Measurements from ENCODE around the gene PGGHG. TPM values are rescaled to one million over a fixed set of nuclear protein-coding genes. Genes with fewer than 3 reads are reported as not detected.
A peak's percentile ranks its signal among the peaks of the same experiment; 100 is the strongest.
"Not testable (repeated sequence)": the region's sequence is repeated elsewhere in the genome, so short reads cannot be mapped to it uniquely, and the experiment has no call there.

The PGGHG gene
- total and polyA plus RNA-seq, 7 donors, result 2.7 to 8.6 (median 4.0) TPM

DNA sequence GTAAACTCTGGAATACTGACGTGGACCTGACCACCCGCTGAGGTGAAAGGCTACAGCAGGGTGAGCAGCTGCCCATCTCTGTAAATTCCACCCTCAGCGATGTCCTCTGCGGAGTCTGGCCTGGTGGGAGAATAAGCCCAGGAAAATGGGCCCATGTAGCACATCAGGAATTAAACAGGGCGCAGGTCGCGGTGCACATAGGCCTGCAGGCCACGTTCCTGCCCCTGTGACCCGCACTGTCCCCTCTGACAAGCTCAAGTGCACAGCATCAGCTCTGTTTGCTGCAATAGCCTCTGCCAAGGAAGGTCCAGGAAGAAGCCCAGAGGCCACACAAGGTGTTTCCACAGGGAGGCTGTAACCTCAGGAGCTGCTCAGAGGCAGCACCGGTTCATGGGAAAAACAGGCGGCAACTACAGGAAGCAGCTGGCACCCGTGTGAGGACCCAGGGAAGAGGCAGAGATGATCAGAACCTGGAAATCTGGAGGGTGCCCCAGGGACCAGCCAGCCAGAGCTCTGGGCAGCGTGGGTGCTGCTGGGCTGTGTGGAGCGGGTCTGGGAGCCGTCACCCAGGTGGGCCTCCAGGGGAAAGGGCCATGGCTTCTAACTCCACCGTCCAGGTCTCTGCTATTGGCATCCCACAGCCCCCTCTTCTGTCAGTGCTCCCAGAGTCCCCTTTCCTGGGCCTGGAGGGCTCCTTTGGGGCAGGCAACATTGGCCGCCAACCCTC is 17.9 kb downstream of the PGGHG start:
- H3K27ac ChIP-seq, result peak overlapping the region; percentile 55
- TF ChIP-seq, protein P1, sequence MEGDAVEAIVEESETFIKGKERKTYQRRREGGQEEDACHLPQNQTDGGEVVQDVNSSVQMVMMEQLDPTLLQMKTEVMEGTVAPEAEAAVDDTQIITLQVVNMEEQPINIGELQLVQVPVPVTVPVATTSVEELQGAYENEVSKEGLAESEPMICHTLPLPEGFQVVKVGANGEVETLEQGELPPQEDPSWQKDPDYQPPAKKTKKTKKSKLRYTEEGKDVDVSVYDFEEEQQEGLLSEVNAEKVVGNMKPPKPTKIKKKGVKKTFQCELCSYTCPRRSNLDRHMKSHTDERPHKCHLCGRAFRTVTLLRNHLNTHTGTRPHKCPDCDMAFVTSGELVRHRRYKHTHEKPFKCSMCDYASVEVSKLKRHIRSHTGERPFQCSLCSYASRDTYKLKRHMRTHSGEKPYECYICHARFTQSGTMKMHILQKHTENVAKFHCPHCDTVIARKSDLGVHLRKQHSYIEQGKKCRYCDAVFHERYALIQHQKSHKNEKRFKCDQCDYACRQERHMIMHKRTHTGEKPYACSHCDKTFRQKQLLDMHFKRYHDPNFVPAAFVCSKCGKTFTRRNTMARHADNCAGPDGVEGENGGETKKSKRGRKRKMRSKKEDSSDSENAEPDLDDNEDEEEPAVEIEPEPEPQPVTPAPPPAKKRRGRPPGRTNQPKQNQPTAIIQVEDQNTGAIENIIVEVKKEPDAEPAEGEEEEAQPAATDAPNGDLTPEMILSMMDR (IDR thresholded peaks at IDR 0.05), result no peak
- intact Hi-C loops (cut with DNase I), result no loop called here
- DNase-seq (peak in 1 of 2 donors; percentile 44), ATAC-seq (no peak)
- no peaks in the 10 kb centered on the region for H3K36me3 ChIP-seq (ENCODE audit: insufficient read depth in 1 of 2, low read depth in 1 of 2)
- no peak overlapping the region for H3K4me3 ChIP-seq
- peaks cover 0 to 14% (median 0%) of the 10 kb centered on the region in 3 donors for H3K27me3 ChIP-seq (ENCODE audit: insufficient read depth in 3 of 3, low read length in 2 of 3)
- no peaks in the 10 kb centered on the region for H3K4me1 ChIP-seq
- WGBS, 3 donors, result 87 to 88% (median 88%) methylated on average over 16 to 17 of the region's 17 CpGs
- H3K9me3 ChIP-seq, result no peaks in the 10 kb centered on the region

DNA sequence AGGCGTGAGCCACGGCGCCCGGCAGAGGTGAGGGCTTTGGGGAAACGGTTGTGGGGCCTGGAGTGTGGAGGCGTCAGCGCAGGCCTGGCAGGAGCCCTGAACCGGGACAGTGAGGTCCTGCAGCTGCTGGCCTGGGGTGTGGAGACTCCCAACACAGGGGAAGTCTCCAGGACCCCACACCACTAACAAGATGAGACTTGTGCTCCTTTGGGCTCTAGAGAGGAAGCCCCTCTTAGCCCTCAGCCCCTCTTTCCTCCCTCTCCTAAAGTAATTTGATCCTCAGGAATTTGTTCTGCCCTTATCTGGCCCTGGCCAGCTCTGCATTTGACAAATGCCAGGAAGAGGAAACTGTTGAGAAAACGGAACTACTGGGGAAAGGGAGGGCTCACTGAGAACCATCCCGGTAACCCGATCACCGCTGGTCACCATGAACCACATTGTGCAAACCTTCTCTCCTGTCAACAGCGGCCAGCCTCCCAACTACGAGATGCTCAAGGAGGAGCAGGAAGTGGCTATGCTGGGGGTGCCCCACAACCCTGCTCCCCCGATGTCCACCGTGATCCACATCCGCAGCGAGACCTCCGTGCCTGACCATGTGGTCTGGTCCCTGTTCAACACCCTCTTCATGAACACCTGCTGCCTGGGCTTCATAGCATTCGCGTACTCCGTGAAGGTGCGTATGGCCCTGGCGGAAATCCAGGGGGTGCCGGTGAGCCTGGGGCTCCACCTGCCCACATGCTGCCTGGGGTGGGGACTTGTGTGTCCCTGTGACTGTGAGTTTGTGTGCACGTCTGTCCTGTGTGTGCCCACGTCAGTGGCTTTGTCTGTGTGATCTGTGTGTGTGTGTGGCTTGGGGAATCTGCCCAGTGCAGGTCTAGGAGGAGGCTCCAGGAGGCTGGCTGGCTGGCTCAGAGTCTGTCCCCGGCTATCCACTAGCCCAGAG is 19.1 kb downstream of the PGGHG start, which contains the start of gene IFITM2:
Gene IFITM2 (plus strand): TSS at position 51 of the 943 bp plus-strand sequence. CDS start 377 bp downstream, at position 428.
- Histone ChIP-seq H3K27ac (peak within 1 kb of the TSS; percentile 55), H3K27me3 (ENCODE audit: insufficient read depth in 3 of 3, low read length in 2 of 3) (peaks cover 0 to 14% (median 0%) of the 10 kb centered on the region in 3 donors), H3K4me3 (peak within 1 kb of the TSS; percentile 67)
- H3K4me1 ChIP-seq; H3K9me3 ChIP-seq; H3K36me3 ChIP-seq (ENCODE audit: insufficient read depth in 1 of 2, low read depth in 1 of 2); intact Hi-C loops (cut with DNase I): not testable (repeated sequence)
- DNase-seq (peak; percentile 78 to 85), ATAC-seq (peak; percentile 52 to 67 (median 65))
- 6 to 8% (median 7%) methylated on average over 19 to 28 of the region's 28 CpGs for whole genome bisulfite sequencing, 3 donors

DNA sequence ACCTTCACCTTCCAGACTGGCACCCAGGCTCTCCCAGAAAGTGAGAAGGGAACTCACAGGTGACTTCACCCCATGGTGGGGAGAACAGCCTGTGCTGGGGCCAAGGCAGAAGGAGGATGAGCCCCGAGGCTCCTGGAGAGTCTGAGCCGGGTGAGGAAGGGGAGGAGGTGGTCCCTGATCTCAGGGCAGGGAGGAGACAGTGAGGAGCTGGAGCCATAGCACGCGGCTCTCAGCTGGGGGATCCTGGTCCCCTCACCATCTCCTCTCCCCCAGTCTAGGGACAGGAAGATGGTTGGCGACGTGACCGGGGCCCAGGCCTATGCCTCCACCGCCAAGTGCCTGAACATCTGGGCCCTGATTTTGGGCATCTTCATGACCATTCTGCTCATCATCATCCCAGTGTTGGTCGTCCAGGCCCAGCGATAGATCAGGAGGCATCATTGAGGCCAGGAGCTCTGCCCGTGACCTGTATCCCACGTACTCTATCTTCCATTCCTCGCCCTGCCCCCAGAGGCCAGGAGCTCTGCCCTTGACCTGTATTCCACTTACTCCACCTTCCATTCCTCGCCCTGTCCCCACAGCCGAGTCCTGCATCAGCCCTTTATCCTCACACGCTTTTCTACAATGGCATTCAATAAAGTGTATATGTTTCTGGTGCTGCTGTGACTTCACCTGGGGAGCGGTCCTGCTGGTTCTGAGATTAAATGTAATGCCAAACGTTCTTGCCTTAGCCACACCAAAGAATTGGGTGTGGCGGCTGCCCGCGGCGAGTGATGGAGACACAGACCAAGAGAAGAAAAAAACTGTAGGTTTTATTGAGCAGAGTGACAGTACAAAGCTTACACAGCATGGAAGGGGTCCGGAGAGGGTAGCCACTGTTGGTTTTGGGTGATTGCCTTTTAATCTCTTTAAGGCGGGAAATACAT is 20.1 kb downstream of the PGGHG start:
- 38 to 46% (median 43%) methylated on average over 18 to 24 of the region's 24 CpGs for WGBS, 3 donors
- ATAC-seq; H3K4me1 ChIP-seq; H3K36me3 ChIP-seq (ENCODE audit: insufficient read depth in 1 of 2, low read depth in 1 of 2); intact Hi-C loops (cut with DNase I); H3K27me3 ChIP-seq (ENCODE audit: insufficient read depth in 3 of 3, low read length in 2 of 3); H3K9me3 ChIP-seq: not testable (repeated sequence)
- H3K27ac ChIP-seq, result peak overlapping the region; percentile 55
- DNase-seq, result peak in 1 of 2 donors; percentile 32
- peak overlapping the region; percentile 67 for H3K4me3 ChIP-seq

DNA sequence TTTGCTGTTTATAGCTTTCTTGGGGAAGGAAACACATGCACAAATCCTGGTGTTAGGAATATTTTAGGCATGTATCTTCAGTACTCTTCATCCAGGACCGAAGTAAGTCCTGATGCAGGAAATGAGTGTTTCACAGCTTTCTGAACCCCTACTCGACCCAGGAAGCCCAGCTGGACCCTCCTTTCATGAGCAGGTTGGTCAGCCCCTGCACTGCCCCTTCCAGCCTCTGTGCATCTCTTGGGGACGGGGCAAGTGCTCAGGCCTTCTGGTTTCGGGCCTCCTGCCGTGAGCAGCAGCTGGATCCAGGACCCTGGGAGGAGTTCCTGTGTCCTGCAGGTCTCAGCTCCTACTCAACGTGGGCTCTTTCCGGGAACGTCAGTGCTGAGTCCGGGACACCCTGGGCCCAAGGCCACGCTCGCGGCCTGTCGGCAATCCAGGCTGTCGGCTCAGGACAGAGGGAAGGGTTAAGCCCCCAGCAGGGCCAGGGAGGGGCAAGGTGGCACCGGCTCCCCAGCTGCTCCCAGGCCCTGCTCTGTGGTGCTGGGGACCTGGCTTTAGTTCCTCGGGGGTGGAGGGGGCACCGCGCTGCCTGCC is 21.1 kb downstream of the PGGHG start:
- H3K9me3 ChIP-seq; H3K36me3 ChIP-seq (ENCODE audit: insufficient read depth in 1 of 2, low read depth in 1 of 2); H3K27me3 ChIP-seq (ENCODE audit: insufficient read depth in 3 of 3, low read length in 2 of 3); intact Hi-C loops (cut with DNase I); H3K4me1 ChIP-seq: not testable (repeated sequence)
- DNase-seq, result peak in 1 of 2 donors; percentile 50
- H3K4me3 ChIP-seq, result peak overlapping the region; percentile 67
- peak in 1 of 4 donors; percentile 16 for ATAC-seq
- H3K27ac ChIP-seq, result peak overlapping the region; percentile 55
- WGBS, 3 donors, result 10 to 16% (median 13%) methylated on average over 5 of the region's 18 CpGs

DNA sequence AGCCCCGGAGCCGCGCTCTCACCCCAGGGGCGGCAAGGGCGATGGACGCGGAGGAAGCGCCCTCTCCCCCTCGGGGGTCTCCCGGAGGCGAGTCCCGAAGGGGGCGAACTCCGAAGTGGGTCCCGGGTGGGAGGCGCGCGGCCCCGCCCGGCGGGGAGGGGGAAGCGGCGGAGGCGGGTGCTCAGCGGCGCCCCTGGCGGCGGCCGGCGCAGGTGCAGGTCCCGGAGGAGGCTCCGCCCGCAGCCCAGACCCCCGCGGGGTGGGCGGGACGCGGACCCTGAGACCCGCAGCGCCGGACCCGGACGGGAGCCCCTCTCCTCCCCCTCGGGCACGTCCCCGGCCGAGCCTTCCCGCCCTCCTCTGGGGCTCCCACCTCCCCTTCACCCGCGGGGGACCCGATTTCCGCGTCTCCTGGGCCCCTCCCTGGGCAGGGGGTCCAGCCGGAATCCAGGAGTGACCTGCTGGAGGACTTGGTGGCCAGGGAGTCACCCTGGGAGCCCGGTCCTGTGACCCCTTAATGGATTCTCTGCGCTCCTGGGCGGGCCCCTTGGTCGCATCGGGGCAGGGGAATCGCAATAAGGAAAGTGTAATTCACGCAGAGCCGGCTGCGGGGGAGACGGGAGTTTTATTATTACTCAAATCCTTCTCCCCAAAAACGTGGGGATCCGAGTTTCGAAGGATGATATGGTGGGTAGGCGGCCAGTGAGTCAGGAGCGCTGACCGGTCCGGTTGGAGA is 22.3 kb downstream of the PGGHG start:
- intact Hi-C loops (cut with DNase I); H3K4me1 ChIP-seq; H3K27ac ChIP-seq; H3K36me3 ChIP-seq (ENCODE audit: insufficient read depth in 1 of 2, low read depth in 1 of 2); H3K9me3 ChIP-seq: not testable (repeated sequence)
- WGBS, 3 donors, result 0 to 10% (median 5%) methylated on average over 6 to 10 of the region's 71 CpGs
- ATAC-seq (peak; percentile 51 to 72 (median 64)), DNase-seq (peak in 1 of 2 donors; percentile 48)
- Histone ChIP-seq H3K4me3 (peak overlapping the region; percentile 49), H3K27me3 (ENCODE audit: insufficient read depth in 3 of 3, low read length in 2 of 3) (peaks cover 0 to 18% (median 5%) of the 10 kb centered on the region in 3 donors)

All from psoas muscle (tissue), 8 donors.